Measurements from ENCODE around the gene WIZ. TPM values are rescaled to one million over a fixed set of nuclear protein-coding genes. Genes with fewer than 3 reads are reported as not detected.

Gene WIZ
- polyA plus RNA-seq, 1 experiment: 5.8 TPM

- no peak for DNase-seq (ENCODE audit: low read depth, low spot score)
- ChIA-PET CTCF (interaction anchor here (0.7 kb wide), 1 partner anchor 10 kb away, joined by 3 read pairs; no protein-coding TSS in a partner anchor), POLR2A (no interaction called here)
- Histone ChIP-seq H3K4me3 (ENCODE audit: low read depth, low read length) (peak overlapping the region; percentile 72), H3K9me3 (ENCODE audit: control insufficient read depth, insufficient read depth, low read length) (peaks cover 4% of the 10 kb centered on the region; the same call in 1 of the 2 replicates), H3K27ac (ENCODE audit: low read depth, low read length) (no peak overlapping the region), H3K27me3 (ENCODE audit: control insufficient read depth, insufficient read depth, low read length) (no peaks in the 10 kb centered on the region)
- no peak for TF ChIP-seq CTCF (IDR thresholded peaks at IDR 0.05; ENCODE audit: low read depth, low read length)
Measured at GRCh38 chr19:15448044-15448777, 1.5 kb downstream of the WIZ start.

- DNase-seq (ENCODE audit: low read depth, low spot score): no peak
- Histone ChIP-seq H3K4me3 (ENCODE audit: low read depth, low read length) (no peak overlapping the region), H3K27ac (ENCODE audit: low read depth, low read length) (no peak overlapping the region), H3K27me3 (ENCODE audit: control insufficient read depth, insufficient read depth, low read length) (no peaks in the 10 kb centered on the region), H3K9me3 (ENCODE audit: control insufficient read depth, insufficient read depth, low read length) (peaks cover 2% of the 10 kb centered on the region; the same call in 1 of the 2 replicates)
- no peak for TF ChIP-seq CTCF (IDR thresholded peaks at IDR 0.05; ENCODE audit: low read depth, low read length)
- ChIA-PET POLR2A (no interaction called here), CTCF (no interaction called here)
Measured at GRCh38 chr19:15447057-15447456, 2.7 kb downstream of the WIZ start.

GRCh38 chr19:15445807-15446376, 3.9 kb downstream of the WIZ start:
- ChIA-PET POLR2A (no interaction called here), CTCF (no interaction called here)
- no peak overlapping the region for H3K4me3 ChIP-seq (ENCODE audit: low read depth, low read length)
- H3K9me3 ChIP-seq (ENCODE audit: control insufficient read depth, insufficient read depth, low read length): no peaks in the 10 kb centered on the region
- no peaks in the 10 kb centered on the region for H3K27me3 ChIP-seq (ENCODE audit: control insufficient read depth, insufficient read depth, low read length)
- DNase-seq (ENCODE audit: low read depth, low spot score): no peak
- no peak for TF ChIP-seq CTCF (IDR thresholded peaks at IDR 0.05; ENCODE audit: low read depth, low read length)
- no peak overlapping the region for H3K27ac ChIP-seq (ENCODE audit: low read depth, low read length)

GRCh38 chr19:15445227-15445605, 4.5 kb downstream of the WIZ start:
- POLR2A ChIA-PET: no interaction called here
- no peak overlapping the region for H3K27ac ChIP-seq (ENCODE audit: low read depth, low read length)
- CTCF ChIA-PET: no interaction called here
- no peak for DNase-seq (ENCODE audit: low read depth, low spot score)
- no peak for TF ChIP-seq CTCF (IDR thresholded peaks at IDR 0.05; ENCODE audit: low read depth, low read length)
- H3K9me3 ChIP-seq (ENCODE audit: control insufficient read depth, insufficient read depth, low read length): no peaks in the 10 kb centered on the region
- H3K4me3 ChIP-seq (ENCODE audit: low read depth, low read length): no peak overlapping the region
- H3K27me3 ChIP-seq (ENCODE audit: control insufficient read depth, insufficient read depth, low read length): no peaks in the 10 kb centered on the region

- no peaks in the 10 kb centered on the region for H3K27me3 ChIP-seq (ENCODE audit: control insufficient read depth, insufficient read depth, low read length)
- ChIA-PET POLR2A (no interaction called here), CTCF (no interaction called here)
- no peak for TF ChIP-seq CTCF (IDR thresholded peaks at IDR 0.05; ENCODE audit: low read depth, low read length)
- no peak overlapping the region for H3K27ac ChIP-seq (ENCODE audit: low read depth, low read length)
- no peaks in the 10 kb centered on the region for H3K9me3 ChIP-seq (ENCODE audit: control insufficient read depth, insufficient read depth, low read length)
- no peak for DNase-seq (ENCODE audit: low read depth, low spot score)
- H3K4me3 ChIP-seq (ENCODE audit: low read depth, low read length): no peak overlapping the region
Measured at GRCh38 chr19:15444505-15445226, 5.1 kb downstream of the WIZ start.

All from AG04450 (cell line).